Thoracic aorta (tissue), 2 donors: ENCODE data around the gene HOXB13. TPM values are rescaled to one million over a fixed set of nuclear protein-coding genes. Genes with fewer than 3 reads are reported as not detected.

Experiments used
- ATAC-seq: fragments of 150-250 bp; one replicate; pipeline ENCODE4 v1.8.0; 2017; ENCODE audit warnings: low read depth; ENCODE audit not compliant: insufficient number of reproducible peaks, low FRiP score
- DNase-seq: peaks from one replicate; pipeline ENCODE4 v3.0.0-alpha.2; 2020; ENCODE audit warnings: low spot score
- H3K27ac ChIP-seq, 2 donors: fragments of 200-600 bp; sonication (generic); 1 replicate in 1 of 2; 2 replicates in 1 of 2; pipeline ENCODE4 v1.5.1; 2016; ENCODE audit warnings: mild to moderate bottlenecking in 2 of 2, moderate library complexity in 2 of 2
- H3K27me3 ChIP-seq: fragments of 200-600 bp; sonication (generic); replicated peaks from 2 replicates; pipeline ENCODE4 v1.6.0; 2016; ENCODE audit warnings: mild to moderate bottlenecking; ENCODE audit not compliant: insufficient read depth
- H3K36me3 ChIP-seq: fragments of 200-600 bp; sonication (generic); one replicate; pipeline ENCODE4 v1.5.1; 2016
- H3K4me1 ChIP-seq, 2 donors: fragments of 200-600 bp; sonication (generic); 1 replicate in 1 of 2; 2 replicates in 1 of 2; pipeline versions ENCODE4 v1.5.1 to v1.6.0; 2016; ENCODE audit warnings: low read depth in 2 of 2, mild to moderate bottlenecking in 1 of 2; ENCODE audit not compliant: control insufficient read depth in 1 of 2
- H3K4me3 ChIP-seq: fragments of 200-600 bp; sonication (generic); 2 replicates; pipeline ENCODE4 v1.5.1; 2016; ENCODE audit warnings: mild to moderate bottlenecking
- H3K9me3 ChIP-seq: fragments of 200-600 bp; sonication (generic); 2 replicates; pipeline ENCODE4 v1.5.1; 2016
- total RNA-seq, 2 donors: library from RNA; depleted of rRNA; stranded (reverse); fragments of >200 nt; gene quantifications; one replicate each; pipeline versions ENCODE4 v1.1.0 to v1.2.3, GENCODE V29; 2016
- TF ChIP-seq, protein P1 (sequence below): fragments of 200-600 bp; sonication (generic); IDR thresholded peaks from one replicate; pipeline ENCODE4 v1.5.1; 2019; ENCODE audit warnings: antibody characterized with exemption

The HOXB13 gene
- total RNA-seq, 2 donors from 2014 or later, result not detected

DNA sequence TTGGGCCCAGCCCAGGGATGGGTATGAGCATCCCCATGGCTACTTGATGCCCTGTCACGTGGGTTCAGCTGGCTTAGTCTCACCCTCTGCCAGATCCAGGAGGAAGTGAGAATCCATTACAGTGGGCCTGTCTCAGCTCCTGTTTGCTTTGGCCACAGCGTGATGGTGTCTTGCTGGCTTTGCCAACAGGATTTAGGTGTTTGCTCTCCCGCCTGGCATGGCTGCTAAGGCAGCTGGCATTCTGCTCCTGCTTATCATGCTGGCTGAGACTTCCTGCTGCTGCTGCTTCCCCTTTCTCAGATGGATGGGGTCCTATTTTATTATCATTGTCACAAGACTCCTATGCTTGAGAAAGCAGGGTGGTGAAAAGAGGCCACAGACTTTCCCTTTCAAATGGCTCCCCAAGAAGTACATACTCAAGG, 28.3 kb upstream of the HOXB13 start:
- TF ChIP-seq, protein P1, sequence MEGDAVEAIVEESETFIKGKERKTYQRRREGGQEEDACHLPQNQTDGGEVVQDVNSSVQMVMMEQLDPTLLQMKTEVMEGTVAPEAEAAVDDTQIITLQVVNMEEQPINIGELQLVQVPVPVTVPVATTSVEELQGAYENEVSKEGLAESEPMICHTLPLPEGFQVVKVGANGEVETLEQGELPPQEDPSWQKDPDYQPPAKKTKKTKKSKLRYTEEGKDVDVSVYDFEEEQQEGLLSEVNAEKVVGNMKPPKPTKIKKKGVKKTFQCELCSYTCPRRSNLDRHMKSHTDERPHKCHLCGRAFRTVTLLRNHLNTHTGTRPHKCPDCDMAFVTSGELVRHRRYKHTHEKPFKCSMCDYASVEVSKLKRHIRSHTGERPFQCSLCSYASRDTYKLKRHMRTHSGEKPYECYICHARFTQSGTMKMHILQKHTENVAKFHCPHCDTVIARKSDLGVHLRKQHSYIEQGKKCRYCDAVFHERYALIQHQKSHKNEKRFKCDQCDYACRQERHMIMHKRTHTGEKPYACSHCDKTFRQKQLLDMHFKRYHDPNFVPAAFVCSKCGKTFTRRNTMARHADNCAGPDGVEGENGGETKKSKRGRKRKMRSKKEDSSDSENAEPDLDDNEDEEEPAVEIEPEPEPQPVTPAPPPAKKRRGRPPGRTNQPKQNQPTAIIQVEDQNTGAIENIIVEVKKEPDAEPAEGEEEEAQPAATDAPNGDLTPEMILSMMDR, result no peak
- no peak for ATAC-seq
- H3K36me3 ChIP-seq, result no peaks in the 10 kb centered on the region
- peaks cover 0 to 17% of the 10 kb centered on the region in 2 donors for H3K4me1 ChIP-seq
- DNase-seq, result no peak
- H3K9me3 ChIP-seq, result no peaks in the 10 kb centered on the region
- no peak overlapping the region for H3K27ac ChIP-seq
- peaks cover 22% of the 10 kb centered on the region for H3K27me3 ChIP-seq
- no peak overlapping the region for H3K4me3 ChIP-seq

DNA sequence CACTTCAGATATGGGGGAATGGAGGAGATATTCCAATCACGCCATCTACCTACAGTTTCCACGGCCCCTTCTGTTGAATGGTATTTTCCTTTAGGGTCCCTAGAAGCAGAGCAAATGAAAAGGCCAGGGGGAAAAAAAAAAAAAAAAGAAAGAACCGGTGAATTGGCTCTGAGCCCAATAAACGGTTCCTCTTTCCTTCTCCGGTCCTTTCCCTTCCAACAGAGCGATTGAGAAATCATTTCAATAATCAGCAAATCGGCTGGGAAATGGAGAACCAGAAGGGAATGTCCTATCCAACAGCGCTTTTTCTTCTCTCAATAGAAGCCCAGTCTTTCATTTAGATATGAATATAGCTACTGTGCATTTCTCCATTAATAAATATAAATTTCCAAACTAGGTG, 26.8 kb upstream of the HOXB13 start:
- no peak for ATAC-seq
- Histone ChIP-seq H3K4me3 (no peak overlapping the region), H3K36me3 (no peaks in the 10 kb centered on the region), H3K27ac (no peak overlapping the region), H3K4me1 (peaks cover 0 to 17% of the 10 kb centered on the region in 2 donors), H3K27me3 (peaks cover 30% of the 10 kb centered on the region), H3K9me3 (no peaks in the 10 kb centered on the region)
- DNase-seq, result no peak
- TF ChIP-seq, protein P1, result no peak

DNA sequence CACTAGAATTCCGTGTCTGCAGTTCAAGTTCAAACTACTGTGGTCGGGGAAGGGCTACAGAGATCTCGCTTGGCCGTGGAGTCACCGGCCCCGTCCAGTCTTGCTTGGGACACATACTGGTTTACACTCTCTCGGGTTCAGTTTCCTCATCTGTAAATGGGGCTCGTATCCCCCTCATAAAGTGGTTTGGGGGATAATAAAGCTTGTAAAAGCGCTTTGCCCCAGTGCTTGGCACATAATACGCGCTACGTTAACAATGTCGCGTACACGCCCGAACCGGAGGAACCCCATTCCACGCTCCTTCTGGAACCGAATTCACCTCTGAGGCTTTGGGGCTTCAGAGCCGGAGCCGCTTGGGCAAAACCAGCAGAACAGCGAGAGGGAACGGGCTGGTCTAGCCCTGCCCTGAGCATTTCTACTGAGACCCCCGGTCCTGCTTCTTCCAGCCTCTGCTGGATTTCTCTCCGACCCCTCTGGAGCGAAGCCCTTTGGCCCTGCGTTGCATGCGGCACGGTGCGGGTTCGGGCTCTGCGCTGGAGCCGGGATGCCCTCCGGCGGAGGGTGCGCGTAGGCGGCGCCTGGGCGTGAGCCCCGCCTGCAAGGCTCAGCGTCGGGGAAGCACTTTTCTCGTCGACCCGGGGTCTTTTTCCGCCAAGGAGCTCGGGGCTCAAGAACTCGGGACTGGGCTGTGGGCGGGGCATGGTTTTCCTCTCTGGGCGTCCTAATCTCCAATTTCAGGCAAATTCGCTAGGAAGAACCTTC, 26.1 kb upstream of the HOXB13 start:
- Histone ChIP-seq H3K4me1 (peaks cover 0 to 17% of the 10 kb centered on the region in 2 donors), H3K27ac (no peak overlapping the region), H3K27me3 (peaks cover 36% of the 10 kb centered on the region), H3K9me3 (no peaks in the 10 kb centered on the region), H3K4me3 (no peak overlapping the region), H3K36me3 (no peaks in the 10 kb centered on the region)
- ATAC-seq (no peak), DNase-seq (no peak)
- TF ChIP-seq, protein P1, result no peak

DNA sequence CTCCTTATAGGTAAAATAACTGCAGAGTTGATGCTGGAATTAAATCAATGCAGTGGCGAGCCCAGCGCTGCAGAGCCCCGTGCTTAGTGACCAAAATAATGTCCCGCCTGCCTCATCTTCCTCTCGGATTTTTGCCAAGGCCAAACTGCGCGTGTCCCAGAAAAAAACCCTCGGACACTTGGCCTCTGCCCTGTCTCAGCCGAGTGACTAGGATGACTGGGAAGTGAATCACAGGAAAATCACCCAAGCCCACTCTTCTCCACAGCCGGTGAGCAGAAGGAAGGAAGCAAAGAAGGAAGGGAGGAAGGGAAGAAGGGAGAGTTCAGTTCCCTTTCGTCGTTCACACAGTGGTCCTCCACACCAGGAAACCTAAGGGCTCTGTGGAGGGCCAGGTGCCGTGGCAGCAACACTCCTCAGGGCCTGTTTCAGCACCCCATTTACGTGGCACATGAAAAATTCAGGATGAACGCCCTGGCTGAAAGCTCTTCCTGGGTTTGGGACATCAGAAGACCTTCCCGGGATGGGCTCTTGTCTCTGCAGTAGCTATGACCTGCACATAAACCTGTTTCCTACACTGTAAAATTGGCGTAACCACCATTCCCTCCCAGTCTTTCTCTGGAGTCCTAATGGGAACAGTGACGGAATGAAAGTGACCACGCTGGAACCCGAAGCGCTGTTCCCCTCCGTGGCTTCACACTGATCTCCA, 25.4 kb upstream of the HOXB13 start:
- Histone ChIP-seq H3K4me1 (peaks cover 0 to 17% of the 10 kb centered on the region in 2 donors), H3K36me3 (no peaks in the 10 kb centered on the region), H3K27ac (no peak overlapping the region), H3K27me3 (peaks cover 41% of the 10 kb centered on the region), H3K9me3 (no peaks in the 10 kb centered on the region), H3K4me3 (no peak overlapping the region)
- TF ChIP-seq, protein P1, result no peak
- DNase-seq, result no peak
- no peak for ATAC-seq
